NCI-H187 (cell line): Measurements from ENCODE around the gene DOCK1.

ENCODE experiments used
- DNase-seq, 2 experiments: peaks; one replicate each; lab custom pipeline; 2025; lab: John Stamatoyannopoulos, UW

Gene DOCK1

DNA sequence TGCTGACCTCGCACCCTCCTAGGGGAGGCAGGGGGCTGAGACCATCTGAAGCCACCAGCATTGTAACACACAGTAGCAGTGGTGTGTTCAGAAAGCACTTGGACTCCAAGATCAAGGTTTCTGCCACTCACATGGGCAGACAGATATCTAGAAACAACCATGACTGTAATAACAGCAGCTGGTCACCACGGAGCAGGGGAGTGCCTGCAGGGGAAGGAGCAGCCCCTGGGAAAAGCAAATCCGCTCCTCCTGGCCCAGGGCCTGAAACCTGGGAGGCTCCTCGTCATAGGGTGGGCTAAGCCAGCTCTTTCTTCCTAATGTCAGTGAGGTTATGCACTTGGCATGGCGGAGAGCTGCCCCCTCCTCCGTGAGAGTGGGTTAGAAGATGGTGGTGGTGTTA lies 409.6 kb downstream of the DOCK1 start:
- DNase-seq, result no peak

- DNase-seq, result no peak
These were observed 410.7 kb downstream of the DOCK1 start for GRCh38 chr10:127315888-127316287.

DNA sequence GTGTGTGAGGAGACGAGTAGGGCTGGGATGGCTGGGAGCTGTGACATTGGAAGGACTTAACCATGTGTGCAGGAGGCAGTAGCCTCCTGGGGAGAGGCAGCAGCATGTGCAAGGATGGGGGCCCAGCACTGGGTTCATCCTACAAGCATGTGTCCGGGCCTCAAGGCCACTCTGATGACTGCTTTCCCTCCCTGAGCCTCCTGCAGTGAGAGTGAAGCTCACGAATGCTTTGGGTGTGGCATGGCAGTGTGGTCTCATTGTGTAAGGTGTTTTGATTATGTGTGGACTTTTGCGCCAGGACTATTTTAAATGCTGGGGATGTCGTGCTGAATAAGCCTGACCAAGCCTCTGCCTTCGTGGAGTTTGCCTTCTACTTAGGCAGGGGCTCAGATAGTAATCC lies 413.2 kb downstream of the DOCK1 start:
- DNase-seq, result no peak

GRCh38 chr10:127319271-127319670 lies 414.0 kb downstream of the DOCK1 start:
- no peak for DNase-seq

GRCh38 chr10:127319691-127320090 lies 414.5 kb downstream of the DOCK1 start:
- DNase-seq, result no peak

DNA sequence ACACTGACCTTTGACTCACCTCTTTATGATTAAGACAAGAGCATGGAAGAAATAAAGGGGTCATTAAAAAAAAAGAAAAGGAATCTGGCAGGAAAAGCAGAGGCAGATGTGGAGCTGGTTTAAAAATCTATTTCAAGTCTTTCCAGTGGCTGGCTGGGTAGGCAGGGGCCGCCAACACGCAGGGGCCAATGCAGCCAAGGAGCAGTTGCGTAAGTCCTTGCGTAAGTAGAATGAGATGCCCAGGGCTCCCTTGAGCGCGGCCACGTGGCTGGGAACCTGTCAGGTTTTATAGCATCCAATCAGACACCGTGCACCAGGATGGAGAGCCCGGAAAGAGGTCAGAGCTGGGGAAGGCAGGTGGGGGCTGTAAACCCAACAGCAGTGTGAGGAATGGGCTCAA lies 414.9 kb downstream of the DOCK1 start:
- no peak for DNase-seq

DNA sequence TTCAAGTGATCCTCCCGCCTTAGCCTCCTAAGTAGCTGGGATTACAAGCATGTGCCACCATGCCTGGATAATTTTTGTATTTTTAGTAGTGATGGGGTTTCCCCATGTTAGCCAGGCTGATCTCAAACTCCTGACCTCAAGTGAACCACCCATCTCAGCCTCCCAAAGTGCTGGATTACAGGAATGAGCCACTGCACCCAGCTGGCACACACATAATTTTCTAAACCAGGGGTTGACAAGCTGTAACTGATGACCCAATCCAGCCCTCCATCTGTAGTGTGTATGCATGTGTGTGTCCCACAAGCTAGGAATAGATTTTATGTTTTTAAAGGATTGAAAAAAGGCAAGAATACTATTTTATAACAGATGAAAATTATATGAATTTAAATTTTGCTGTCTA lies 417.1 kb downstream of the DOCK1 start:
- DNase-seq, result no peak

- no peak for DNase-seq
These were observed 420.3 kb downstream of the DOCK1 start for GRCh38 chr10:127325506-127325905.

GRCh38 chr10:127326883-127327282 lies 421.7 kb downstream of the DOCK1 start:
- no peak for DNase-seq

GRCh38 chr10:127331696-127332095 lies 426.5 kb downstream of the DOCK1 start:
- no peak for DNase-seq

DNA sequence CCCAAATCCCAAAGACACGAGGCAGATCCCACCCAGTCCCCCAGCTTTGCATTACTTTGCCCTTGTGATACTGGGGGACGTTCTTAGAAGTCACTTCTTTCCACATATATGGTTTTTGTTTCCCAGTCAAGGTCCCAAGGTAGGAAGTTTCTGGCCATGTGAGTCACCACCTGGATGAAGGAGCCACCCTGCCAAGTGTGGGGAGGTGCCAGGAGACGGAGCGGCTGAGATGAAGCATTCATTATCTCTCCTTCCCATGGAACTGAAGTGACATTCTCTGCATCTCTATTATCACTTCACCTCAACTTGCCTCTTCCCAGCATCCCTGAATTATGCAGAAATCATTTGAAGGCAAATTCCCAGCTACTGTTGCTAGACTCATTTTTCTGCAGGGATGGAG lies 427.4 kb downstream of the DOCK1 start:
- no peak for DNase-seq

GRCh38 chr10:127337801-127338200 lies 432.6 kb downstream of the DOCK1 start:
- DNase-seq, result no peak

- no peak for DNase-seq
These were observed 433.3 kb downstream of the DOCK1 start for GRCh38 chr10:127338399-127339110.

GRCh38 chr10:127343821-127344220 lies 438.6 kb downstream of the DOCK1 start:
- DNase-seq, result no peak

GRCh38 chr10:127344346-127344745 lies 439.1 kb downstream of the DOCK1 start:
- no peak for DNase-seq

DNA sequence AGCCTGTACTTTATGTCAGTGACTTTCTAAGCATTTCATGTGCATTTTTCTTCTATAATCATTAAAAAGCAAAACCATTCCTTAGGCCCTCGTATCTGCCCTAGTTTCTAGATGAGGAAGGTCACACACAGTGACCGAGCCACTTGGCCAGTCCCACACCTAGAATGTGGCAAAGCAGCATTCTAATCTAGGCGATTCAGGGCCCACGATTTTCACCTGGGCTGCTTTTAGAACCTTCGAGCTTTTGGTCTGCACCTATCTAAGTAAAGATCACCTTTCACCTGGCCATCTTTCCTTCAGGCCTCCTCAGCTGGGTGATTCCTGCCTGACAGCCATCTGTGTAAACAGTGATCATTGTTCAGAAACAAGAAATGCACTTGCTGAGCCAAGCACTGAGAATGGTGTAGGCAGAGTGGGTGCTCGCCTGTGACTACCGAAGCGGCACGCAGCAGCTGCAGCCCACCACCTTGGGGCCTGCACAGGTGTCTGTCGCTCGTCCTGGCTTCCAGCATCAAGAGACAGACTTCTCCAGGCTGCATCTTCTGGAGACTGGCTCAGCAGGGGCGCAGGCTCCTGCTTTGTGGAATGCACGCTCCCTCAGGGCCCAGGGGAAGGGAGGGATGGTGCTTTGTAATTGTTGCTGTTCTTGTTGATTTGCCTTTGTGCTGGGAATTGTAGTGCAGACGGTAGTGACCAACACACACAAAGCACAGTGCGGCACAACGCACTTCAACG lies 440.2 kb downstream of the DOCK1 start:
- no peak for DNase-seq

- DNase-seq, result no peak
These were observed 441.4 kb downstream of the DOCK1 start for GRCh38 chr10:127346604-127347003.

DNA sequence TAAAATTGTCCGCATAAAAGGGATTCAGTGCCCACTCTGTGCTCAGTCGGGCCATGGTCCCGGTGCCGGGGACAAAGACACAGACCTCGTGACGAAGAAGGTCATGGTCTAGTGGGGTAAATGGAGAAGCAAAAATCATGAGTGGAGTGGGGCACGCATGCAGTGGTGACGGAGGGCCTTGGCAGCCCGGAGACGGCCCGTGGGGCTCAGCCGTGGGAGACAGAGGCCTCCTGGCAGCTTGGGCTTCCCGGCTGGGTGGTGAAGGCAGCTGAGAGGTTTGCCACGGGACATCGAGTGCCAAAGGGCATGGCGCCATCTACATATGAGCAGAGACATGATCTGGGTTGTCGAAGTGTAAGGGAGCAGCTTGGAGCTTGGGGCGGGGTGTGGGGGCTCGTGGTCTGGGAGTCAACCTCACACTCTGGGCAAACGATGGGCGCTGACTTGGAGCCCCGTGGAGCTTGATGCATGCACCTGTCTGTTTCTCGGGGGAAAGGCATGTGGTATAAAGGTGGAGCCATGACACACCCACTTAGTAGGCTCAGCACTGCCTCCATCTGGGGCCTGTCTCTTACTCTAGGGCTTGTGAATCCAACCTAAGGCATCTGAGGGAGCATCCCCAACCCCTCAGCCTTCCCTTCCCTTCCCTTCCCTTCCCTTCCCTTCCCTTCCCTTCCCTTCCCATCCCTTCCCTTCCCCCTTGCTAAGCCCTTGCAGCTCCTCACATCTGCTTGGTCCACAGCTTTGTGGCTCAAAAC lies 442.2 kb downstream of the DOCK1 start:
- no peak for DNase-seq

DNA sequence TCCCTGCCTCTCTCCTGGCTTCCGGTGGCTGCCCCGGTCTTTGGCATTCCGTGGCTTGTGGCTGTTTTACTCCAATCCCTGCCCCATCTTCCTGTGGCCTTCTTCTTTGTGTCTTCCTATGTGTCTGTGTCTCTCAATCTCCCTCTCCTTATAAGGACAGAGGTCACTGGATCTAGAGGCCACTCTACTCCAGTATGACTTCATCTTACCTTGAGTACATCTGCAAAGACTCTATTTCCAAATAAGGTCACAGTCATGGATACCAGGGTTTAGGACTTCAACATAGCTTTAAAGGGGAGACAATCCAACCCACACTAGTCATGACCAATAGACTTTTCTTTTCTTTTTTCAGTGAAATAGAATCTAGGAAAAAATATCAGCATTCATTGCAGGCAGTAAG lies 444.5 kb downstream of the DOCK1 start:
- DNase-seq, result no peak

DNA sequence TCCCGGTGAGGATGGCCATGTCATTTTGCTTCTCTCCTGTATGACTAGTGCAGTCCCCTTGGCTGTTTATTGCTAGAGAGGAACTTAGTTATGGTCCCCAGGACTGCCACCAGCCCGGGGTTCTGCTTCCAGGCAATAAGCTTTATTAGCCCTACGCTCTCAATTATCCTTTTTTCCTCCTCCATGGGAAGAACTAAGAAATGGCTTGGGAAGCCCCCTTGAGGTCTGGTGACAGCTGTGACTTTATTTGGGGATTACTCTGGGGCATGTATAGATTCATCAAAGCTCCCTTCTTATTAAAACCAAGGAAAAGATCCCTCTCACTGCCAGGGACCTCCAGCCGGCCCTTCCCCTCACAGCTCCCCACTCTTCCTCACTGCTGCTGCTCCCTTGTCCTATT lies 446.3 kb downstream of the DOCK1 start:
- DNase-seq, result no peak

GRCh38 chr10:127353544-127353943 lies 448.3 kb downstream of the DOCK1 start:
- DNase-seq, result no peak

DNA sequence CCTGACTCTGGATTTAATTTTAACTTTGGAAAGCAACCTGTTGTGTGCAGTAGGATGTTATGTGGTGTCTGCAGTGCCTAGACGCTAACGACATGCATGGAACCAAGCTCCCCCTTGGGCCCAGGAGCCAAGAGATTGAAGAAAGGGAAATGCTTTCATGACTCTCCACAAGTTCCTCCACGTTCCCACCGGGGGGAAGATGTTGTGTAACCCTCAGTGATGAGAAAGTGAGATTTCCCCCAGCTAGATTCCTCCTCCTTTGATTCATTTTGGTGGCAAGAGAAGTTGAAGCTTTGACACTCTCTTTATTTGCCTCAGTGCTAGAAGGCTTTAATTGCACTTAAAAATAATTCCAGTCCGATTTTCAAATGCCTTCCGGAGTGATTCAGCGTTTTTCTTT lies 449.0 kb downstream of the DOCK1 start:
- DNase-seq, result no peak

- DNase-seq, result no peak
These were observed 449.8 kb downstream of the DOCK1 start for GRCh38 chr10:127354992-127355391.
